GM23338 (cell line): Measurements from ENCODE around the gene NINJ2.

Experiments used
- CREB1 ChIP-seq: fragments of 250-450 bp; sonication (Bioruptor Pico); IDR thresholded peaks from 2 replicates; pipeline ENCODE4 v1.5.0; 2020; ENCODE audit warnings: low read depth, mild to moderate bottlenecking, moderate library complexity
- CTCF ChIP-seq, 2 experiments: fragments of 200-600 bp in 1 of 2; sonication (generic) in 1 of 2; conservative IDR thresholded peaks; 2 replicates each; pipeline versions ENCODE4 v1.5.1 to v1.6.1; 2016 to 2017; ENCODE audit warnings: antibody characterized with exemption in 2 of 2, low read depth in 2 of 2, mild to moderate bottlenecking in 2 of 2, moderate library complexity in 1 of 2
- ETS1 ChIP-seq: IDR thresholded peaks from 2 replicates; pipeline ENCODE4 v1.6.1; 2016; ENCODE audit warnings: antibody characterized with exemption
- EZH2 ChIP-seq: fragments of 200-600 bp; sonication (generic); IDR thresholded peaks from one replicate; pipeline ENCODE4 v1.8.0; 2017; ENCODE audit warnings: antibody characterized with exemption, mild to moderate bottlenecking, low read depth; ENCODE audit not compliant: unreplicated experiment
- EZH2phosphoT487 ChIP-seq: fragments of 200-600 bp; sonication (generic); IDR thresholded peaks from one replicate; pipeline ENCODE4 v1.8.1; 2018; ENCODE audit warnings: antibody characterized with exemption; ENCODE audit not compliant: unreplicated experiment
- JUNB ChIP-seq: IDR thresholded peaks from one replicate; pipeline ENCODE4 v1.6.1; 2016; ENCODE audit warnings: antibody characterized with exemption; ENCODE audit not compliant: unreplicated experiment
- NANOG ChIP-seq: IDR thresholded peaks from 2 replicates; pipeline ENCODE4 v1.6.1; 2016; ENCODE audit warnings: antibody characterized with exemption, borderline replicate concordance
- POLR2AphosphoS5 ChIP-seq: IDR thresholded peaks from 2 replicates; pipeline ENCODE4 v1.6.1; 2016; ENCODE audit warnings: antibody characterized with exemption, low read depth
- STAT1 ChIP-seq: IDR thresholded peaks from one replicate; pipeline ENCODE4 v1.6.1; 2016; ENCODE audit warnings: antibody characterized with exemption; ENCODE audit not compliant: unreplicated experiment
- ZNF114 ChIP-seq: fragments of 250-450 bp; sonication (Bioruptor Pico); IDR thresholded peaks from 2 replicates; pipeline ENCODE4 v1.5.0; 2020; ENCODE audit warnings: mild to moderate bottlenecking, moderate library complexity
- ZNF331 ChIP-seq: fragments of 250-450 bp; sonication (Bioruptor Pico); IDR thresholded peaks from 2 replicates; pipeline ENCODE4 v1.5.0; 2020; ENCODE audit warnings: low read depth, mild to moderate bottlenecking, moderate library complexity
- TF ChIP-seq, protein P1 (sequence below): IDR thresholded peaks from one replicate; pipeline ENCODE4 v1.6.1; 2018; ENCODE audit warnings: antibody characterized with exemption; ENCODE audit not compliant: unreplicated experiment
- TF ChIP-seq, protein P2 (sequence below): fragments of 250-450 bp; sonication (Bioruptor Pico); IDR thresholded peaks from 2 replicates; pipeline ENCODE4 v1.5.0; 2020; ENCODE audit warnings: mild to moderate bottlenecking, moderate library complexity

DNA sequence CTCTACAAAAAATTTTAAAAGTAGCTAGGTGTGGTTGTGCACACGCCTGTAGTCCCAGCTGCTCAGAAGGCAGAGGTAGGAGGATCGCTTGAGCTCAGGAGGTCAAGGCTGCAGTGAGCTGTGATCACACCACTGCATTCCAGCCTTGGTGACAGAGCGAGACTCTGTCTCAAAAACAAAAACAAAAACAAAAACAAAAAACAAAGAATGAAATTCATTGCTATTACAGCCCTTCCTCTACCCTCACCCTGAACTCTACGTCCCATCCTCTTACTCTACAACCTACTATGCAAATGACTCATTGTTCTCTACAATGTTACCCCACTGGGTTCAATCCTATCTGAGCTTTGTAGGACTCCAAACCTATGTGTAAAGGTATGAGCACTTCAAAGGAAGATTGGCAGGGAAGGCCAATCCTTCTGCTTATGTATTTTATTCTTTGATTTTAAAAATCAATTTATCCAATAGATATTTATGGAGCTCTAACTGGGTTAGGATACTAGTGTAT is 39.3 kb downstream of the NINJ2 start:
- no peak for TF ChIP-seq CTCF (conservative IDR thresholded peaks at IDR 0.05; ENCODE audit: low read depth in 2 of 2)
- no peak for TF ChIP-seq EZH2
- TF ChIP-seq POLR2AphosphoS5 = no peak
- TF ChIP-seq CREB1 (CRISPR knock-in tag) = no peak
- no peak for TF ChIP-seq EZH2phosphoT487
- no peak for TF ChIP-seq JUNB
- TF ChIP-seq, protein P1, sequence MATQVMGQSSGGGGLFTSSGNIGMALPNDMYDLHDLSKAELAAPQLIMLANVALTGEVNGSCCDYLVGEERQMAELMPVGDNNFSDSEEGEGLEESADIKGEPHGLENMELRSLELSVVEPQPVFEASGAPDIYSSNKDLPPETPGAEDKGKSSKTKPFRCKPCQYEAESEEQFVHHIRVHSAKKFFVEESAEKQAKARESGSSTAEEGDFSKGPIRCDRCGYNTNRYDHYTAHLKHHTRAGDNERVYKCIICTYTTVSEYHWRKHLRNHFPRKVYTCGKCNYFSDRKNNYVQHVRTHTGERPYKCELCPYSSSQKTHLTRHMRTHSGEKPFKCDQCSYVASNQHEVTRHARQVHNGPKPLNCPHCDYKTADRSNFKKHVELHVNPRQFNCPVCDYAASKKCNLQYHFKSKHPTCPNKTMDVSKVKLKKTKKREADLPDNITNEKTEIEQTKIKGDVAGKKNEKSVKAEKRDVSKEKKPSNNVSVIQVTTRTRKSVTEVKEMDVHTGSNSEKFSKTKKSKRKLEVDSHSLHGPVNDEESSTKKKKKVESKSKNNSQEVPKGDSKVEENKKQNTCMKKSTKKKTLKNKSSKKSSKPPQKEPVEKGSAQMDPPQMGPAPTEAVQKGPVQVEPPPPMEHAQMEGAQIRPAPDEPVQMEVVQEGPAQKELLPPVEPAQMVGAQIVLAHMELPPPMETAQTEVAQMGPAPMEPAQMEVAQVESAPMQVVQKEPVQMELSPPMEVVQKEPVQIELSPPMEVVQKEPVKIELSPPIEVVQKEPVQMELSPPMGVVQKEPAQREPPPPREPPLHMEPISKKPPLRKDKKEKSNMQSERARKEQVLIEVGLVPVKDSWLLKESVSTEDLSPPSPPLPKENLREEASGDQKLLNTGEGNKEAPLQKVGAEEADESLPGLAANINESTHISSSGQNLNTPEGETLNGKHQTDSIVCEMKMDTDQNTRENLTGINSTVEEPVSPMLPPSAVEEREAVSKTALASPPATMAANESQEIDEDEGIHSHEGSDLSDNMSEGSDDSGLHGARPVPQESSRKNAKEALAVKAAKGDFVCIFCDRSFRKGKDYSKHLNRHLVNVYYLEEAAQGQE = no peak
- no peak for TF ChIP-seq ETS1
- no peak for TF ChIP-seq ZNF331 (CRISPR knock-in tag)
- TF ChIP-seq, protein P2, sequence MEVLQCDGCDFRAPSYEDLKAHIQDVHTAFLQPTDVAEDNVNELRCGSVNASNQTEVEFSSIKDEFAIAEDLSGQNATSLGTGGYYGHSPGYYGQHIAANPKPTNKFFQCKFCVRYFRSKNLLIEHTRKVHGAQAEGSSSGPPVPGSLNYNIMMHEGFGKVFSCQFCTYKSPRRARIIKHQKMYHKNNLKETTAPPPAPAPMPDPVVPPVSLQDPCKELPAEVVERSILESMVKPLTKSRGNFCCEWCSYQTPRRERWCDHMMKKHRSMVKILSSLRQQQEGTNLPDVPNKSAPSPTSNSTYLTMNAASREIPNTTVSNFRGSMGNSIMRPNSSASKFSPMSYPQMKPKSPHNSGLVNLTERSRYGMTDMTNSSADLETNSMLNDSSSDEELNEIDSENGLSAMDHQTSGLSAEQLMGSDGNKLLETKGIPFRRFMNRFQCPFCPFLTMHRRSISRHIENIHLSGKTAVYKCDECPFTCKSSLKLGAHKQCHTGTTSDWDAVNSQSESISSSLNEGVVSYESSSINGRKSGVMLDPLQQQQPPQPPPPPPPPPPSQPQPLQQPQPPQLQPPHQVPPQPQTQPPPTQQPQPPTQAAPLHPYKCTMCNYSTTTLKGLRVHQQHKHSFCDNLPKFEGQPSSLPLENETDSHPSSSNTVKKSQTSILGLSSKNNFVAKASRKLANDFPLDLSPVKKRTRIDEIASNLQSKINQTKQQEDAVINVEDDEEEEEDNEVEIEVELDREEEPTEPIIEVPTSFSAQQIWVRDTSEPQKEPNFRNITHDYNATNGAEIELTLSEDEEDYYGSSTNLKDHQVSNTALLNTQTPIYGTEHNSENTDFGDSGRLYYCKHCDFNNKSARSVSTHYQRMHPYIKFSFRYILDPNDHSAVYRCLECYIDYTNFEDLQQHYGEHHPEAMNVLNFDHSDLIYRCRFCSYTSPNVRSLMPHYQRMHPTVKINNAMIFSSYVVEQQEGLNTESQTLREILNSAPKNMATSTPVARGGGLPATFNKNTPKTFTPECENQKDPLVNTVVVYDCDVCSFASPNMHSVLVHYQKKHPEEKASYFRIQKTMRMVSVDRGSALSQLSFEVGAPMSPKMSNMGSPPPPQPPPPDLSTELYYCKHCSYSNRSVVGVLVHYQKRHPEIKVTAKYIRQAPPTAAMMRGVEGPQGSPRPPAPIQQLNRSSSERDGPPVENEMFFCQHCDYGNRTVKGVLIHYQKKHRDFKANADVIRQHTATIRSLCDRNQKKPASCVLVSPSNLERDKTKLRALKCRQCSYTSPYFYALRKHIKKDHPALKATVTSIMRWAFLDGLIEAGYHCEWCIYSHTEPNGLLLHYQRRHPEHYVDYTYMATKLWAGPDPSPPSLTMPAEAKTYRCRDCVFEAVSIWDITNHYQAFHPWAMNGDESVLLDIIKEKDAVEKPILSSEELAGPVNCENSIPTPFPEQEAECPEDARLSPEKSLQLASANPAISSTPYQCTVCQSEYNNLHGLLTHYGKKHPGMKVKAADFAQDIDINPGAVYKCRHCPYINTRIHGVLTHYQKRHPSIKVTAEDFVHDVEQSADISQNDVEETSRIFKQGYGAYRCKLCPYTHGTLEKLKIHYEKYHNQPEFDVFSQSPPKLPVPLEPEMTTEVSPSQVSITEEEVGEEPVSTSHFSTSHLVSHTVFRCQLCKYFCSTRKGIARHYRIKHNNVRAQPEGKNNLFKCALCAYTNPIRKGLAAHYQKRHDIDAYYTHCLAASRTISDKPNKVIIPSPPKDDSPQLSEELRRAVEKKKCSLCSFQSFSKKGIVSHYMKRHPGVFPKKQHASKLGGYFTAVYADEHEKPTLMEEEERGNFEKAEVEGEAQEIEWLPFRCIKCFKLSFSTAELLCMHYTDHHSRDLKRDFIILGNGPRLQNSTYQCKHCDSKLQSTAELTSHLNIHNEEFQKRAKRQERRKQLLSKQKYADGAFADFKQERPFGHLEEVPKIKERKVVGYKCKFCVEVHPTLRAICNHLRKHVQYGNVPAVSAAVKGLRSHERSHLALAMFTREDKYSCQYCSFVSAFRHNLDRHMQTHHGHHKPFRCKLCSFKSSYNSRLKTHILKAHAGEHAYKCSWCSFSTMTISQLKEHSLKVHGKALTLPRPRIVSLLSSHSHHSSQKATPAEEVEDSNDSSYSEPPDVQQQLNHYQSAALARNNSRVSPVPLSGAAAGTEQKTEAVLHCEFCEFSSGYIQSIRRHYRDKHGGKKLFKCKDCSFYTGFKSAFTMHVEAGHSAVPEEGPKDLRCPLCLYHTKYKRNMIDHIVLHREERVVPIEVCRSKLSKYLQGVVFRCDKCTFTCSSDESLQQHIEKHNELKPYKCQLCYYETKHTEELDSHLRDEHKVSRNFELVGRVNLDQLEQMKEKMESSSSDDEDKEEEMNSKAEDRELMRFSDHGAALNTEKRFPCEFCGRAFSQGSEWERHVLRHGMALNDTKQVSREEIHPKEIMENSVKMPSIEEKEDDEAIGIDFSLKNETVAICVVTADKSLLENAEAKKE (CRISPR knock-in tag) = no peak
- no peak for TF ChIP-seq ZNF114 (CRISPR knock-in tag)
- no peak for TF ChIP-seq NANOG
- no peak for TF ChIP-seq STAT1
